Astrocyte of the cerebellum (primary cell): ENCODE results near the gene TTLL1.
"Not testable (repeated sequence)": the region's sequence is repeated elsewhere in the genome, so short reads cannot be mapped to it uniquely, and the experiment has no call there.

ENCODE experiments used
- DNase-seq: peaks from one replicate; pipeline ENCODE4 v3.0.0-alpha.2; 2011; ENCODE audit warnings: low read depth
- H3K4me3 ChIP-seq: 2 replicates; pipeline ENCODE4 v1.5.1; 2011; ENCODE audit warnings: mild to moderate bottlenecking, low read depth, low read length, moderate library complexity
- CTCF ChIP-seq: IDR thresholded peaks from 2 replicates; pipeline ENCODE4 v1.5.1; 2012; ENCODE audit warnings: low read length, low read depth, moderate library complexity, mild to moderate bottlenecking; ENCODE audit errors: missing control alignments
- in situ Hi-C: cut with HindIII; loops from 2 replicates; pipeline ENCODE4 v1.10.0; 2017; ENCODE audit warnings: low sequenced_read_pairs

The TTLL1 gene

DNA sequence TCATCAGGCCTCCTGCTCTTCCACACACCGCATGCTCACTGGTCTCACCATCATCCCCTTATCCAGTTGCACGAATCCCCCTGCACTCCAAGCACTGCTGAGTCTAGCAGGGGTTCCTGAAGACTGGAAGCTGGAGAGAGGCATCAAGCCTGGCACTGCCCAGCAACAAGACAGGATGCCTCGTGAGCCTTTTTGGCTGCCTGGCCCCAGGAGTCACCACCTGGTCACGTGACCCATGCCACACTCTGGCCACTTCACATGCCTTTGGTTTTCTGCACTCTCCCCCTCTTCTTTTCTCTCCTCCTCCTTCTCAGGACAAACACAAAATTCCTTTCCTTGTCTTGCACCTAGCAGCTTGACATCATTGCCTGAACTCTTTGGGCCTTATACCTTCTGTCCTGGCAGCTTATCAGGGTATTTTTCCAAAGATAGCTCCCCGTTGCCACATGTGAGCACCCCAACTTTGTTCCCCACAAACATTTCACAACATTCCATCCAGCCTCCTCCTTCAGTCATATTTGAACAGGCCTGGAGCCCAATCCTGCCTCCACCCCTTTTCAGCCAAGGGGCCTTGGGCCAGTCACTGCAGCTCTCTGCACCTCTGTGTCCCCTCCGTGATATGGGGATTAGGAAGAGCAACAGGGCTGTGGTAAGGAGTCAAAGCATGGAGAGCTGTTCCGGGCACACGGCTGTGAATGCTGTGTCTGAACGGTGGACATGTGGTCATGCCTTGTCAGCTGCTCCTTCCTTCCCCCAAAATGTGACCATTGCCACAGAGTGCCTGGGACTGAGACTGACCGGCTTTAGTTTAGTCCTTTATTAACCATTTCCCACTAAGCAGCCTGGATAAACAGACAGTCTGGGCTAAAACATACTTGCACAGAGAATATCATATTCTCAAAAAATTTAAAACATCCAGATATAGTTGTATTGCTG is 71.4 kb downstream of the TTLL1 start:
- DNase-seq = no peak
- no peak overlapping the region for H3K4me3 ChIP-seq
- no peak for TF ChIP-seq CTCF
- in situ Hi-C loops = no loop called here

GRCh38 chr22:43016150-43016549 is 73.0 kb downstream of the TTLL1 start:
- H3K4me3 ChIP-seq, in situ Hi-C loops, DNase-seq: not testable (repeated sequence)

GRCh38 chr22:43015677-43016042 is 73.5 kb downstream of the TTLL1 start:
- in situ Hi-C loops = no loop called here
- DNase-seq = no peak
- H3K4me3 ChIP-seq = peak overlapping the region; percentile 80
- no peak for TF ChIP-seq CTCF

- in situ Hi-C loops = no loop called here
- DNase-seq = peak; percentile 96
- no peak for TF ChIP-seq CTCF
- H3K4me3 ChIP-seq = peak within 1 kb of the TSS; percentile 80
Measured at GRCh38 chr22:43014869-43015676, 74.1 kb downstream of the TTLL1 start, which contains the start of gene PACSIN2. Gene PACSIN2 (minus strand): TSS chr22:43015149. CDS start chr22:42912080, 103,069 bp downstream.

DNA sequence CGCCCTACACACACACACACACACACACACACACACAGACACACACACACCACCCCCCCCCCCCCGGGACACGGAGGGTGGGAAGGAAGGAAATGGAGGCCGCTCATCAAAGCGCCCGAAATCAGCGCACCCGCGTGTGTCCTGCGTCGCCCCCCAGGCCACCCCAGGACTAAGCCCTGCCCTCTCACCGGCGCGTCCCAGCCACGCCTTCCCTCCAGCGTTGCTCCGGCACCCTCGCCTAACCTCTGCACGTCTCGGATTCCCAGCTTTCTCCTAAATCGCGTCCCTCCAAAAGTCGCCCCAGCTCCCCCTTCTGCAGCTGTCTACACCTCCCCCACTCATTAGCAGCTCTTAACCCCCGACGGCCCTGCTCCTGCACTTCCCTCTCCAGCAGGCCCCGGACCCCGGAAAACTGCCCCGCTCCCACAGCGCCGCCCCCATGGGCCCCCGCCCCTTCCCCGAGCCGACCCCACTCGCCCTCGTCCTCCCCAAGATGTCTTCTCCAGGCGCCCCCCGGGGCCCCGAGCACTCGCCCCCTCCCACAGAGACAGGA is 74.8 kb downstream of the TTLL1 start:
- in situ Hi-C loops = no loop called here
- DNase-seq = no peak
- no peak for TF ChIP-seq CTCF
- H3K4me3 ChIP-seq = peak overlapping the region; percentile 80

DNA sequence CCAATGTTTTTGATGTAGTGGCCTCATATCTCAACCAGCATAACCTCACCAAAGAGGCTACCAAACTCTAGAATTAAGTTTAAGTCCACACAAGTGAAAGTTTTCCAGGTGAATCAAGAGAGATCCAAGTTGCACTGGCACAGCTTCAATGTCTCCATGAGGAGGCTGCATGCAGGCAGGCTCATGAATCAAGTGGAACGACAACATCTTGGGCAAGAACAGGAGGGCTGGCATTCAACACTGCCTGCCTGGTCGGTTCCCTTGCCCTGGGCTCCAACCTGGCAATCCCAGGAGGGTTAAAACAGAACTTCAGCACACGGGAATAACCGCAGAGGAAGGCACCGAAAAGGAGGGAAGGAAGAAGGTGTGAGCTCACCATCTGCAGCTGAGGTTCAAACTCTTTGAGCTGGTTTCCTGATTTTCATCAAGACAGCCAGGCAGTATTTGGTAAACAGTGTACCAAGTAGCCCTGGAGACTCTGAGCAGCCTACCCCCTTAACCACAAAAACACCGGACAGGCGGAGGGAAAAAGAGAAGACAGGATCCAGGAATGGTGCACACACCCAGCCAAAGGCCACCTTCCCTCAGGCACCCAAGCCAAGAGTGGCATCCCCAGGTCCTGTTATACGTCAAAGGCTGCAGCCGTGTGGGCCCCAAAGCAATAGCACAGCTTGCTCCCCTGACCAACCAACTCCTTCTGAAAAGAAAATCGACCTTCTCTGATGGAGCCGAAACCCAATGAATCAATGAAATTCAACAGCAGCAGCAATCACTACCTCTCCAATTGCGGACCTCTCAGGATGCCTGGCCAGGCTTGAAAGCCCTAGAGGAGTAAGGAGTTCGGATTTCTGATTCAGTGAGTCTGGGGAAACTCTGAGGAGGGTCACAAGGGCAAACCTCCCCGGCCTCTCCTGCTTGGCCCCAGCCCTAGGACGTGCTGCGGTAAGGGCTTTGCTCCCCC is 75.6 kb downstream of the TTLL1 start:
- no peak for DNase-seq
- in situ Hi-C loops = no loop called here
- no peak for TF ChIP-seq CTCF
- H3K4me3 ChIP-seq = peak overlapping the region; percentile 80
